ENCODE measurements around the gene CPB1.
A peak's percentile ranks its signal among the peaks of the same experiment; 100 is the strongest.

The CPB1 gene

DNA sequence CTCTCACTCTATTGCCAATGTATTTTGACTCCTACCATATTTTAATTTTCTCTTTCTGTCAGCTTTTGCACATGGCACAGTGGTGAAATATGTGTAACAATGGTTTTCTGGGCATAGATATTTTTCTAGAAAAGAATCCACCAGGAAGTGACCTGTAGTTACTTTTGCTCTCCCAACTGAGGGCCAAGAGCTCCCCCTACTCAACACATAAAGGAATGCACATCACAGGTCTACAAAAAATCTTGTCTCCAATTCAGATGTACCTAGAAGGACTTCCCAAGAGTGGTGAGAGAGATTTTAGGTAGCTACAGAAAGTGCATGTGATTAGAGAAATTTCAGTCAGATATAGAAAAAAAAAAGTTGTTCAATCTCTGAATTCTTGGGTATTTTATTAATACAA lies 53.1 kb downstream of the CPB1 start:
- no peak overlapping the region for H3K4me3 ChIP-seq (ENCODE audit: low read length)
- H3K4me2 ChIP-seq (ENCODE audit: low read length), result no peak overlapping the region
- no peaks in the 10 kb centered on the region for H4K20me1 ChIP-seq (ENCODE audit: control insufficient read depth, insufficient read depth, low read depth, low read length)
- no peaks in the 10 kb centered on the region for H3K36me3 ChIP-seq (ENCODE audit: control insufficient read depth, low read length)
- H3K79me2 ChIP-seq (ENCODE audit: control insufficient read depth, low read length), result no peaks in the 10 kb centered on the region
- TF ChIP-seq EZH2phosphoT487 (IDR thresholded peaks at IDR 0.05; ENCODE audit: borderline replicate concordance, low read length), result no peak
- TF ChIP-seq, protein P1, sequence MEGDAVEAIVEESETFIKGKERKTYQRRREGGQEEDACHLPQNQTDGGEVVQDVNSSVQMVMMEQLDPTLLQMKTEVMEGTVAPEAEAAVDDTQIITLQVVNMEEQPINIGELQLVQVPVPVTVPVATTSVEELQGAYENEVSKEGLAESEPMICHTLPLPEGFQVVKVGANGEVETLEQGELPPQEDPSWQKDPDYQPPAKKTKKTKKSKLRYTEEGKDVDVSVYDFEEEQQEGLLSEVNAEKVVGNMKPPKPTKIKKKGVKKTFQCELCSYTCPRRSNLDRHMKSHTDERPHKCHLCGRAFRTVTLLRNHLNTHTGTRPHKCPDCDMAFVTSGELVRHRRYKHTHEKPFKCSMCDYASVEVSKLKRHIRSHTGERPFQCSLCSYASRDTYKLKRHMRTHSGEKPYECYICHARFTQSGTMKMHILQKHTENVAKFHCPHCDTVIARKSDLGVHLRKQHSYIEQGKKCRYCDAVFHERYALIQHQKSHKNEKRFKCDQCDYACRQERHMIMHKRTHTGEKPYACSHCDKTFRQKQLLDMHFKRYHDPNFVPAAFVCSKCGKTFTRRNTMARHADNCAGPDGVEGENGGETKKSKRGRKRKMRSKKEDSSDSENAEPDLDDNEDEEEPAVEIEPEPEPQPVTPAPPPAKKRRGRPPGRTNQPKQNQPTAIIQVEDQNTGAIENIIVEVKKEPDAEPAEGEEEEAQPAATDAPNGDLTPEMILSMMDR (IDR thresholded peaks at IDR 0.05; ENCODE audit: low read depth, low read length, poor library complexity, severe bottlenecking), result peak; percentile 45
- H3K9me3 ChIP-seq (ENCODE audit: control insufficient read depth, insufficient read depth, low read length), result no peaks in the 10 kb centered on the region
- no peaks in the 10 kb centered on the region for H3F3A ChIP-seq (ENCODE audit: control insufficient read depth, insufficient read depth)
- H3K27me3 ChIP-seq (ENCODE audit: control insufficient read depth, low read length), result peaks cover 2% of the 10 kb centered on the region; the same call in 1 of the 2 replicates
- H3K27ac ChIP-seq (ENCODE audit: low read depth, low read length), result no peak overlapping the region
- H3K4me1 ChIP-seq (ENCODE audit: control insufficient read depth, low read length), result no peaks in the 10 kb centered on the region
- H3K9me2 ChIP-seq (replicated peaks; ENCODE audit: control insufficient read depth, low read length), result no peaks in the 10 kb centered on the region

DNA sequence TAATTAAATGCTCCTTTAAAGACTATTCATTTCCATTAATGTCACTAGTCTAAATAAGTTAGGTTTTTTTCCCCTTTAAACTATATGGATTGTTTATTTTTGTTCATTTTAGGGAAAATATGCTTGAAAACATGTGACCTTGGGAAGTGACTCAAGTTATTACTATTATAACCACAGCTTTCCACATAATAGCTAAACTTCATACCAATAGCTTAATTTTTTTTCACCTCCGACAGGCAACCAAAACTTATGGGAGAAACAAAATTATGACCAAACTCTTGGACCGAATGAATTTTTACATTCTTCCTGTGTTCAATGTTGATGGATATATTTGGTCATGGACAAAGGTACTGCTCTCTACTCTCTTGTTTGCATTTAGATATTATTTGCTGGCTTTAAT lies 53.7 kb downstream of the CPB1 start:
- TF ChIP-seq, protein P1 (IDR thresholded peaks at IDR 0.05; ENCODE audit: low read depth, low read length, poor library complexity, severe bottlenecking), result no peak
- no peak for TF ChIP-seq EZH2phosphoT487 (IDR thresholded peaks at IDR 0.05; ENCODE audit: borderline replicate concordance, low read length)

DNA sequence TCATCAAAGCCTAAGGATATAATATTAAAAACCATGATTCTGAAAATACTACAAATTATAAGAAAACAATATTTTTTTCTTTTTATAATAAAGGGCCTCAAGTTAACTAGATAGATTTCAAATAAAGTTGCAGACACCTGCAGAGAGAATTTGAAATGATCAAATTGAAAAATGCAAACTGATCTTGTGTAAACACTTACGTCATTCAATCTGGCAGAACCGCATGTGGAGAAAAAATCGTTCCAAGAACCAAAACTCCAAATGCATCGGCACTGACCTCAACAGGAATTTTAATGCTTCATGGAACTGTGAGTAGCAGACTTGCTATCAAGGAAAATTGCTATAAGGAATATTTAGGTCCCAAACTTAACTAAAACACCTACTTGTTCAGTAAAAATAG lies 54.7 kb downstream of the CPB1 start:
- Histone ChIP-seq H4K20me1 (ENCODE audit: control insufficient read depth, insufficient read depth, low read depth, low read length) (no peaks in the 10 kb centered on the region), H3K4me1 (ENCODE audit: control insufficient read depth, low read length) (no peaks in the 10 kb centered on the region), H3F3A (ENCODE audit: control insufficient read depth, insufficient read depth) (no peaks in the 10 kb centered on the region), H3K4me3 (ENCODE audit: low read length) (no peak overlapping the region), H3K27me3 (ENCODE audit: control insufficient read depth, low read length) (peaks cover 2% of the 10 kb centered on the region; the same call in 1 of the 2 replicates), H3K9me3 (ENCODE audit: control insufficient read depth, insufficient read depth, low read length) (no peaks in the 10 kb centered on the region), H3K27ac (ENCODE audit: low read depth, low read length) (no peak overlapping the region), H3K36me3 (ENCODE audit: control insufficient read depth, low read length) (no peaks in the 10 kb centered on the region), H3K79me2 (ENCODE audit: control insufficient read depth, low read length) (no peaks in the 10 kb centered on the region), H3K9me2 (replicated peaks; ENCODE audit: control insufficient read depth, low read length) (no peaks in the 10 kb centered on the region), H3K4me2 (ENCODE audit: low read length) (no peak overlapping the region)
- TF ChIP-seq, protein P1 (IDR thresholded peaks at IDR 0.05; ENCODE audit: low read depth, low read length, poor library complexity, severe bottlenecking), result no peak
- no peak for TF ChIP-seq EZH2phosphoT487 (IDR thresholded peaks at IDR 0.05; ENCODE audit: borderline replicate concordance, low read length)

More for the DNA sequence above, 53.7 kb downstream of the CPB1 start:
- Histone ChIP-seq H3K4me1 (ENCODE audit: control insufficient read depth, low read length) (no peaks in the 10 kb centered on the region), H4K20me1 (ENCODE audit: control insufficient read depth, insufficient read depth, low read depth, low read length) (no peaks in the 10 kb centered on the region), H3K9me3 (ENCODE audit: control insufficient read depth, insufficient read depth, low read length) (no peaks in the 10 kb centered on the region), H3F3A (ENCODE audit: control insufficient read depth, insufficient read depth) (no peaks in the 10 kb centered on the region), H3K27me3 (ENCODE audit: control insufficient read depth, low read length) (peaks cover 2% of the 10 kb centered on the region; the same call in 1 of the 2 replicates), H3K79me2 (ENCODE audit: control insufficient read depth, low read length) (no peaks in the 10 kb centered on the region), H3K27ac (ENCODE audit: low read depth, low read length) (no peak overlapping the region), H3K4me2 (ENCODE audit: low read length) (no peak overlapping the region), H3K36me3 (ENCODE audit: control insufficient read depth, low read length) (no peaks in the 10 kb centered on the region), H3K9me2 (replicated peaks; ENCODE audit: control insufficient read depth, low read length) (no peaks in the 10 kb centered on the region), H3K4me3 (ENCODE audit: low read length) (no peak overlapping the region)
